Spleen (tissue), 11 donors: ENCODE measurements around the gene CEMP1. TPM values are rescaled to one million over a fixed set of nuclear protein-coding genes. Genes with fewer than 3 reads are reported as not detected.

ENCODE experiments used
- DNase-seq: peaks from one replicate; pipeline ENCODE4 v3.0.0-alpha.2; 2020
- H3K27ac ChIP-seq, 8 donors: fragments of 200-600 bp; sonication (generic) in 7 of 8; 1 replicate in 4 of 8; 2 replicates in 4 of 8; pipeline versions ENCODE4 v1.5.0 to v1.8.0; 2016 to 2021; ENCODE audit warnings: inconsistent platforms in 4 of 8, mild to moderate bottlenecking in 4 of 8, moderate library complexity in 1 of 8
- H3K27me3 ChIP-seq, 7 donors: fragments of 200-600 bp; sonication (generic) in 6 of 7; replicated peaks in 1 of 7; 1 replicate in 4 of 7; 2 replicates in 3 of 7; pipeline versions ENCODE4 v1.5.0 to v1.8.0; 2016 to 2021; ENCODE audit warnings: inconsistent platforms in 3 of 7, mild to moderate bottlenecking in 1 of 7
- H3K36me3 ChIP-seq, 6 donors: fragments of 200-600 bp; sonication (generic) in 5 of 6; 1 replicate in 4 of 6; 2 replicates in 2 of 6; pipeline versions ENCODE4 v1.5.0 to v1.8.0; 2016 to 2021; ENCODE audit warnings: inconsistent platforms in 2 of 6
- H3K4me1 ChIP-seq, 6 donors: fragments of 200-600 bp; sonication (generic) in 5 of 6; 1 replicate in 3 of 6; 2 replicates in 3 of 6; pipeline versions ENCODE4 v1.5.0 to v1.8.0; 2016 to 2021; ENCODE audit warnings: inconsistent platforms in 3 of 6
- H3K4me3 ChIP-seq, 8 donors: fragments of 200-600 bp; sonication (generic) in 7 of 8; 1 replicate in 4 of 8; 2 replicates in 4 of 8; pipeline versions ENCODE4 v1.5.0 to v1.8.0; 2016 to 2021; ENCODE audit warnings: inconsistent platforms in 4 of 8, mild to moderate bottlenecking in 4 of 8, moderate library complexity in 2 of 8
- H3K9me3 ChIP-seq, 8 donors: fragments of 200-600 bp; sonication (generic) in 7 of 8; 1 replicate in 4 of 8; 2 replicates in 4 of 8; pipeline versions ENCODE4 v1.5.0 to v1.8.0; 2016 to 2021; ENCODE audit warnings: inconsistent platforms in 4 of 8
- POLR2A ChIP-seq, 3 donors: fragments of 450-650 bp; IDR thresholded peaks; one replicate each; pipeline ENCODE4 v1.5.1; 2017; ENCODE audit warnings: antibody characterized with exemption in 3 of 3, mild to moderate bottlenecking in 1 of 3
- POLR2AphosphoS5 ChIP-seq, 3 donors: sonication (generic); formaldehyde crosslinking; IDR thresholded peaks; one replicate each; pipeline ENCODE4 v1.5.1; 2017; ENCODE audit warnings: antibody characterized with exemption in 3 of 3
- WGBS, 5 donors: extraction: QIAGEN DNeasy Blood & Tissue Kit in 3 of 5; methylation state at CpG; one replicate each; pipeline versions ENCODE4 v1.1.5 to v1.1.7; 2013 to 2018; 5-methylcytosine and 5-hydroxymethylcytosine counted together
- intact Hi-C: fragments of 100-400 bp; cut with DNase I; formaldehyde crosslinking; loops from one replicate; pipeline ENCODE4 v1.15.0; 2023; ENCODE audit warnings: low total_unique reads
- microRNA-seq, 3 donors: library from miRNA; unstranded; fragments of <30 nt; microRNA quantifications; one replicate each; pipeline versions ENCODE4 to v1.1.0, GENCODE V29; 2019 to 2020
- polyA plus RNA-seq, 3 donors: library from polyadenylated mRNA; stranded (reverse); fragments of 200-250 nt; gene quantifications; one replicate each; pipeline ENCODE4 v1.2.1, GENCODE V29; 2013
- small RNA-seq, 4 donors: library from RNA; depleted of rRNA; stranded (forward); fragments of <200 nt; gene quantifications; one replicate each; pipeline ENCODE3, GENCODE V24; 2016
- total RNA-seq, 7 donors: library from RNA; depleted of rRNA in 3 of 7; stranded (reverse); fragments of >200 nt in 3 of 7; fragmentation: NEBNext Ultra II Directional in 4 of 7; extraction: Animal tissue kit (Norgen Biotek cat#: 25700) in 4 of 7; gene quantifications; one replicate each; pipeline versions ENCODE4 v1.1.0 to v1.2.1, GENCODE V29; 2016 to 2021
- TF ChIP-seq, protein P1 (sequence below), 11 experiments: fragments of 200-600 bp in 7 of 11; fragments of 450-650 bp in 4 of 11; sonication (generic) in 4 of 11; IDR thresholded peaks in 8 of 11; conservative IDR thresholded peaks in 3 of 11; 1 replicate in 7 of 11; 2 replicates in 4 of 11; pipeline versions ENCODE4 v1.4.0 to v1.8.0; 2016 to 2021; ENCODE audit warnings: antibody characterized with exemption in 11 of 11, inconsistent platforms in 4 of 11, mild to moderate bottlenecking in 1 of 11
- donor health status: healthy with polysubstance abuse.
- donor health status: DM: no; HTN: no; CAD: no; lungs with moderate emphysema.
- donor health status: DM: no; HTN: no; CAD: no.
- donor health status: Bipolar disorder and iron deficiency.
- donor health status: healthy.
- donor health status: DM: no; HTN: no; CAD: no.
- donor health status: DM: yes; HTN: yes; CAD: no.

Gene CEMP1
- total and polyA plus RNA-seq, 10 donors: 0.37 to 1.5 (median 0.74) TPM; not detected in 5

DNA sequence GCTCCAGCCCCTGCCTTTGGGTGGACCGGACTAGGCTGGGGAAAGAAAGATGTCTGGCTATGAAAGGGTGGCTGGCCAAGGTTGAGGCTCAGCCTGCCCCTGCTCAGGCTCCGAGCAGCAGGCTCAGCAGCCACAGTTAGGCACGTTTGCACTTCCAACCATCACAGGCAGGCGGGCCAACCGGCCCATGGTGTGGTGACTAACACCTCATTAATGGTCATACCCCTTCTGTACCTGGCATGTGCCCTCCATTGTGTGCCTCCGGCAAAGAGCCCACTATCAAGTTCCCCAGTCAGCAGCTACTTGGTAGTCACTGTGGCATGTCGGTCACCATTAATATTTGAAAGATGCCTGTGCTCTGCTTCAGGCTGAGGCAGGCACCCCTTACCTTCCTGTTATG is 49.5 kb downstream of the CEMP1 start:
- H3K4me1 ChIP-seq: peaks cover under 1 to 50% (median 12%) of the 10 kb centered on the region in 6 donors
- DNase-seq: no peak

DNA sequence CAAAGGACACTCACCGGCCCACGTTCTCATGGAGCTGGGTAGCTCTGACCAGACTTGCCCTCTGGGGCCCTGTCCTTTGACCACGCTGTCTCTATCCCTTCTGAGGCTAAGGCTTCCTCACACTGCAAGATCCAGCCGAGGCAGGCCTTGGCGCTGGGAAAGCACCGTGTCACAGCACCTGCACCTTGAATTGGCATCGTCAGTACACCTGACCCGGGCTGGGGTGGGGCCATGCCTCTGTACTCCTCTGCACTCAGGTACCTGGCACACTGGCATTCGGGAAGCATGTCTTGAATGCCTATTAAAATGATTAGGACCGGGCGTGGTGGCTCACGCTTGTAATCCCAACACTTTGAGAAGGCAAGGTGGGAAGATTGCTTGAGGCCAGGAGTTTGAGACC is 50.3 kb downstream of the CEMP1 start:
- H3K4me1 ChIP-seq: peaks cover under 1 to 50% (median 9%) of the 10 kb centered on the region in 6 donors
- no peak for DNase-seq
- no peak for TF ChIP-seq POLR2AphosphoS5 (IDR thresholded peaks at IDR 0.05)
- TF ChIP-seq, protein P1, sequence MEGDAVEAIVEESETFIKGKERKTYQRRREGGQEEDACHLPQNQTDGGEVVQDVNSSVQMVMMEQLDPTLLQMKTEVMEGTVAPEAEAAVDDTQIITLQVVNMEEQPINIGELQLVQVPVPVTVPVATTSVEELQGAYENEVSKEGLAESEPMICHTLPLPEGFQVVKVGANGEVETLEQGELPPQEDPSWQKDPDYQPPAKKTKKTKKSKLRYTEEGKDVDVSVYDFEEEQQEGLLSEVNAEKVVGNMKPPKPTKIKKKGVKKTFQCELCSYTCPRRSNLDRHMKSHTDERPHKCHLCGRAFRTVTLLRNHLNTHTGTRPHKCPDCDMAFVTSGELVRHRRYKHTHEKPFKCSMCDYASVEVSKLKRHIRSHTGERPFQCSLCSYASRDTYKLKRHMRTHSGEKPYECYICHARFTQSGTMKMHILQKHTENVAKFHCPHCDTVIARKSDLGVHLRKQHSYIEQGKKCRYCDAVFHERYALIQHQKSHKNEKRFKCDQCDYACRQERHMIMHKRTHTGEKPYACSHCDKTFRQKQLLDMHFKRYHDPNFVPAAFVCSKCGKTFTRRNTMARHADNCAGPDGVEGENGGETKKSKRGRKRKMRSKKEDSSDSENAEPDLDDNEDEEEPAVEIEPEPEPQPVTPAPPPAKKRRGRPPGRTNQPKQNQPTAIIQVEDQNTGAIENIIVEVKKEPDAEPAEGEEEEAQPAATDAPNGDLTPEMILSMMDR (IDR thresholded peaks at IDR 0.05 in 8 of 11, conservative IDR thresholded peaks at IDR 0.05 in 3 of 11): no peak
- TF ChIP-seq POLR2A (IDR thresholded peaks at IDR 0.05): no peak
- H3K27ac ChIP-seq: no peak overlapping the region
- WGBS, 5 donors: 83 to 95% (median 91%) methylated on average over 12 of the region's 12 CpGs
- intact Hi-C loops: no loop called here
- H3K36me3 ChIP-seq: peaks cover 0 to 19% (median 0%) of the 10 kb centered on the region in 6 donors
- H3K9me3 ChIP-seq: no peaks in the 10 kb centered on the region
- no peak overlapping the region for H3K4me3 ChIP-seq
- H3K27me3 ChIP-seq: no peaks in the 10 kb centered on the region

More for the DNA sequence above, 49.5 kb downstream of the CEMP1 start:
- TF ChIP-seq POLR2A (IDR thresholded peaks at IDR 0.05) (no peak), POLR2AphosphoS5 (IDR thresholded peaks at IDR 0.05) (no peak)
- TF ChIP-seq, protein P1 (IDR thresholded peaks at IDR 0.05 in 8 of 11, conservative IDR thresholded peaks at IDR 0.05 in 3 of 11): no peak
- 89 to 100% (median 94%) methylated on average over 1 to 7 of the region's 7 CpGs for WGBS, 5 donors
- Histone ChIP-seq H3K4me3 (no peak overlapping the region), H3K27ac (no peak overlapping the region), H3K36me3 (peaks cover 0 to 19% (median 0%) of the 10 kb centered on the region in 6 donors), H3K27me3 (no peaks in the 10 kb centered on the region), H3K9me3 (no peaks in the 10 kb centered on the region)
- intact Hi-C loops: no loop called here

Small RNAs within 50 kb of the gene (microRNA-seq; reads per million reads assigned to microRNA genes)
- 0 to 0.35 (median 0) reads per million in 3 donors for gene MIR3178

Small RNAs within 50 kb of the gene (small RNA-seq; reads per million reads assigned to genes)
- gene AC093525.1 (0 reads per million in 4 donors), gene MIR3178 (0 reads per million in 4 donors)

Other genes with a start within 250 kb of the CEMP1 start
- 10 to 100 TPM in 1 of 7 donors, 1 to 10 TPM in 6; 6.5 to 12.6 (median 7.3) TPM for gene ABCA3, start 190.7 kb downstream of the CEMP1 start, total RNA-seq
- gene ABCA3, start 190.7 kb downstream of the CEMP1 start, polyA plus RNA-seq: 1 to 10 TPM; 2.5 to 5.5 (median 2.5) TPM
- gene CCNF, start 102.0 kb downstream of the CEMP1 start, total RNA-seq: 10 to 100 TPM in 1 of 7 donors, 1 to 10 TPM in 6; 4.2 to 11.1 (median 7.3) TPM
- gene CCNF, start 102.0 kb downstream of the CEMP1 start, polyA plus RNA-seq: 1 to 10 TPM; 1.5 to 2.7 (median 2.6) TPM
- gene TEDC2, start 71.3 kb downstream of the CEMP1 start, total RNA-seq: 1 to 10 TPM in 5 of 7 donors, under 1 TPM in 2; 0.73 to 2.7 (median 1.4) TPM
- gene TEDC2, start 71.3 kb downstream of the CEMP1 start, polyA plus RNA-seq: 1 to 10 TPM; 1.8 to 2.7 (median 2.5) TPM
- gene NTN3, start 60.1 kb downstream of the CEMP1 start, total RNA-seq: under 1 TPM in 3 of 7 donors, not detected in 4; 0.13 to 0.28 (median 0.23) TPM
- under 1 TPM in 2 of 3 donors, not detected in 1; 0.03 to 0.06 TPM for gene NTN3, start 60.1 kb downstream of the CEMP1 start, polyA plus RNA-seq
- 10 to 100 TPM in 6 of 7 donors, 1 to 10 TPM in 1; 9.7 to 15.3 (median 12.8) TPM for gene TBC1D24, start 56.3 kb downstream of the CEMP1 start, total RNA-seq
- gene TBC1D24, start 56.3 kb downstream of the CEMP1 start, polyA plus RNA-seq: 1 to 10 TPM; 2.2 to 5.1 (median 2.2) TPM
- gene ATP6V0C, start 17.5 kb downstream of the CEMP1 start, total RNA-seq: 100 to 1,000 TPM in 4 of 7 donors, 10 to 100 TPM in 3; 82.3 to 199 (median 156) TPM
- 100 to 1,000 TPM in 1 of 3 donors, 10 to 100 TPM in 2; 64.5 to 125 (median 99.7) TPM for gene ATP6V0C, start 17.5 kb downstream of the CEMP1 start, polyA plus RNA-seq
- gene AMDHD2, start 11.0 kb downstream of the CEMP1 start, total RNA-seq: 10 to 100 TPM; 59.9 to 94.0 (median 70.9) TPM
- 10 to 100 TPM; 37.8 to 72.0 (median 38.5) TPM for gene AMDHD2, start 11.0 kb downstream of the CEMP1 start, polyA plus RNA-seq
- 10 to 100 TPM; 39.5 to 74.5 (median 56.8) TPM for gene PDPK1, start 6.6 kb upstream of the CEMP1 start, total RNA-seq
- 10 to 100 TPM in 1 of 3 donors, 1 to 10 TPM in 2; 6.2 to 15.5 (median 6.2) TPM for gene PDPK1, start 6.6 kb upstream of the CEMP1 start, polyA plus RNA-seq
- 10 to 100 TPM; 20.5 to 32.1 (median 28.2) TPM for gene KCTD5, start 151.1 kb upstream of the CEMP1 start, total RNA-seq
- gene KCTD5, start 151.1 kb upstream of the CEMP1 start, polyA plus RNA-seq: 10 to 100 TPM; 13.1 to 24.1 (median 19.2) TPM
- 1 to 10 TPM in 6 of 7 donors, under 1 TPM in 1; 0.84 to 2.1 (median 1.2) TPM for gene PRSS27, start 188.8 kb upstream of the CEMP1 start, total RNA-seq
- gene PRSS27, start 188.8 kb upstream of the CEMP1 start, polyA plus RNA-seq: 1 to 10 TPM; 1.2 to 1.5 (median 1.2) TPM
- gene SRRM2, start 221.2 kb upstream of the CEMP1 start, total RNA-seq: 100 to 1,000 TPM; 590 to 922 (median 875) TPM
- gene SRRM2, start 221.2 kb upstream of the CEMP1 start, polyA plus RNA-seq: 1,000 to 10,000 TPM in 1 of 3 donors, 100 to 1,000 TPM in 2; 239 to 1,169 (median 672) TPM
- gene ELOB, start 245.9 kb upstream of the CEMP1 start, total RNA-seq: 100 to 1,000 TPM; 128 to 467 (median 134) TPM
- gene ELOB, start 245.9 kb upstream of the CEMP1 start, polyA plus RNA-seq: 100 to 1,000 TPM; 233 to 378 (median 247) TPM